Panc1 (cell line): ENCODE data around the gene PPA1. TPM values are rescaled to one million over a fixed set of nuclear protein-coding genes. Genes with fewer than 3 reads are reported as not detected.

Experiments
- ATAC-seq: fragments of 200-7000 bp; cut with Tn5 transposase; 2 replicates; pipeline ENCODE4 v1.9.1; 2020; ENCODE audit warnings: mild to moderate bottlenecking, moderate library complexity
- BruUV-seq: library from RNA; stranded (reverse); fragments of 400-500 nt; replicated peaks from 2 replicates; lab custom pipeline; 2021; lab: Mats Ljungman, UMichigan
- CTCF ChIA-PET: fragments of 300-600 bp; sonication (Branson Sonifier 250); formaldehyde crosslinking; loops from one replicate; lab custom pipeline; 2022; ENCODE audit warnings: antibody characterized with exemption; lab: Charles Lee
- POLR2A ChIA-PET: fragments of 300-600 bp; sonication (Branson Sonifier 250); formaldehyde crosslinking; loops from one replicate; lab custom pipeline; 2022; ENCODE audit warnings: antibody characterized with exemption; lab: Charles Lee
- DNase-seq: peaks from one replicate; pipeline ENCODE4 v3.0.0-alpha.2; 2010; ENCODE audit warnings: low read depth, low spot score
- H3K27ac ChIP-seq: 2 replicates; pipeline ENCODE4 v1.5.1; 2011; ENCODE audit warnings: mild to moderate bottlenecking, low read length, inconsistent platforms
- H3K27me3 ChIP-seq: fragments of 200-500 bp; sonication (Bioruptor generic); 2 replicates; pipeline ENCODE4 v1.6.0; 2014; ENCODE audit warnings: low read length, inconsistent platforms; ENCODE audit not compliant: control insufficient read depth, insufficient read depth
- H3K36me3 ChIP-seq: fragments of 200-500 bp; sonication (Bioruptor generic); 2 replicates; pipeline ENCODE4 v1.5.1; 2014; ENCODE audit warnings: inconsistent platforms, mild to moderate bottlenecking, low read length, moderate library complexity; ENCODE audit not compliant: control insufficient read depth, insufficient read depth
- H3K4me1 ChIP-seq: 2 replicates; pipeline ENCODE4 v1.5.1; 2011; ENCODE audit warnings: inconsistent platforms, mild to moderate bottlenecking, low read length, moderate library complexity; ENCODE audit not compliant: control insufficient read depth, insufficient read depth
- H3K4me3 ChIP-seq, 2 experiments: 2 replicates each; pipeline ENCODE4 v1.5.1; 2011 to 2012; ENCODE audit warnings: low read depth in 2 of 2, low read length in 2 of 2, mild to moderate bottlenecking in 2 of 2, inconsistent platforms in 1 of 2, moderate library complexity in 1 of 2
- H3K9me3 ChIP-seq: fragments of 200-500 bp; sonication (Bioruptor generic); 2 replicates; pipeline ENCODE4 v1.5.1; 2014; ENCODE audit warnings: low read depth, mild to moderate bottlenecking, inconsistent platforms, low read length, moderate library complexity; ENCODE audit not compliant: control insufficient read depth, insufficient read depth
- CTCF ChIP-seq: fragments of 450-650 bp; IDR thresholded peaks from 2 replicates; pipeline ENCODE4 v1.5.1; 2017; ENCODE audit warnings: mild to moderate bottlenecking
- POLR2AphosphoS5 ChIP-seq: IDR thresholded peaks from 2 replicates; pipeline ENCODE4 v1.6.1; 2012; ENCODE audit warnings: mild to moderate bottlenecking, low read depth, low read length, moderate library complexity
- REST ChIP-seq, 2 experiments: IDR thresholded peaks; 2 replicates each; pipeline ENCODE4 v1.6.1; 2011 to 2012; ENCODE audit warnings: low read depth in 2 of 2, control low read depth in 1 of 2, low read length in 1 of 2, mild to moderate bottlenecking in 1 of 2, moderate library complexity in 1 of 2; ENCODE audit not compliant: insufficient read depth in 1 of 2
- SIN3A ChIP-seq: IDR thresholded peaks from 2 replicates; pipeline ENCODE4 v1.6.1; 2012; ENCODE audit warnings: low read depth, mild to moderate bottlenecking, low read length, moderate library complexity, borderline replicate concordance; ENCODE audit not compliant: insufficient read depth
- TCF7L2 ChIP-seq: IDR thresholded peaks from 2 replicates; pipeline ENCODE4 v1.6.1; 2011; ENCODE audit warnings: mild to moderate bottlenecking, low read depth, low read length, inconsistent platforms
- in situ Hi-C: cut with HindIII; loops from 2 replicates; pipeline ENCODE4 v1.10.0; 2016; ENCODE audit warnings: low sequenced_read_pairs, low pct_unique_long_range_greater_than_20kb
- intact Hi-C: fragments of 100-400 bp; cut with micrococcal nuclease; formaldehyde crosslinking; loops from one replicate; pipeline ENCODE4 v1.10.0; 2022; ENCODE audit not compliant: unreplicated experiment
- total RNA-seq: library from RNA; stranded (reverse); gene quantifications from one replicate; pipeline ENCODE4 v1.2.1, GENCODE V29; 2021; ENCODE audit not compliant: unreplicated experiment

PPA1 gene
- total RNA-seq, 1 experiment from 2014 or later = 174 TPM

- H3K4me1 ChIP-seq = peaks cover 6% of the 10 kb centered on the region
- no peak overlapping the region for H3K4me3 ChIP-seq
- POLR2A ChIA-PET = no interaction called here
- DNase-seq = no peak
- H3K27me3 ChIP-seq = no peaks in the 10 kb centered on the region
- in situ Hi-C loops = no loop called here
- H3K36me3 ChIP-seq = peaks cover 52% of the 10 kb centered on the region
- intact Hi-C loops = no loop called here
- no peaks in the 10 kb centered on the region for H3K9me3 ChIP-seq
- TF ChIP-seq REST (IDR thresholded peaks at IDR 0.05; ENCODE audit: insufficient read depth in 1 of 2, low read depth in 2 of 2, low read length in 1 of 2) = no peak
- TF ChIP-seq POLR2AphosphoS5 = no peak
- no peak for TF ChIP-seq SIN3A
- no peak for TF ChIP-seq CTCF
- no peak for TF ChIP-seq TCF7L2
- ATAC-seq = no peak
- no TSS peak for BruUV-seq
- H3K27ac ChIP-seq = no peak overlapping the region
- CTCF ChIA-PET = interaction anchor here (2.3 kb wide), 1 partner anchor 12 kb away, joined by 8 read pairs; the partner anchor contains the start of gene TYSND1
These were observed 75.1 kb downstream of the PPA1 start for GRCh38 chr10:70158113-70158512.

- in situ Hi-C loops = no loop called here
These were observed 77.9 kb downstream of the PPA1 start for GRCh38 chr10:70155255-70155838.

More at GRCh38 chr10:70155255-70155838, 77.9 kb downstream of the PPA1 start:
- Histone ChIP-seq H3K27ac (no peak overlapping the region), H3K9me3 (no peaks in the 10 kb centered on the region), H3K4me3 (no peak overlapping the region), H3K4me1 (no peaks in the 10 kb centered on the region), H3K27me3 (no peaks in the 10 kb centered on the region), H3K36me3 (peaks cover 67% of the 10 kb centered on the region)
- ATAC-seq (no peak), DNase-seq (no peak)
- ChIA-PET CTCF (interaction anchor here (0.6 kb wide), 1 partner anchor 141 kb away, joined by 3 read pairs; no protein-coding TSS in a partner anchor), POLR2A (interaction anchor here (1.2 kb wide), 1 partner anchor 15 kb away, joined by 3 read pairs; the partner anchor contains the start of gene SAR1A)
- TF ChIP-seq POLR2AphosphoS5 (no peak), TCF7L2 (no peak), REST (IDR thresholded peaks at IDR 0.05; ENCODE audit: insufficient read depth in 1 of 2, low read depth in 2 of 2, low read length in 1 of 2) (no peak), SIN3A (no peak), CTCF (no peak)
- intact Hi-C loops = no loop called here
- BruUV-seq = no TSS peak
